Motor neuron (in vitro differentiated cells): Measurements from ENCODE around the gene ZBTB46. TPM values are rescaled to one million over a fixed set of nuclear protein-coding genes. Genes with fewer than 3 reads are reported as not detected.
A peak's percentile ranks its signal among the peaks of the same experiment; 100 is the strongest.

Source experiments
- ATAC-seq, 8 experiments: fragments of 200-7000 bp; cut with Tn5 transposase; replicated peaks in 6 of 8; 2 replicates each; pipeline ENCODE4 v1.8.0; 2021; ENCODE audit warnings: mild to moderate bottlenecking in 8 of 8, moderate library complexity in 8 of 8
- H3K27ac ChIP-seq, 2 donors: fragments of 250-450 bp; sonication (Bioruptor Pico); 2 replicates each; pipeline ENCODE4 v1.9.0; 2021; ENCODE audit warnings: antibody characterized with exemption in 2 of 2, mild to moderate bottlenecking in 2 of 2, moderate library complexity in 1 of 2
- H3K4me1 ChIP-seq, 2 donors: fragments of 250-450 bp; sonication (Bioruptor Pico); replicated peaks in 1 of 2; 2 replicates each; pipeline ENCODE4 v1.6.1; 2021; ENCODE audit warnings: antibody characterized with exemption in 2 of 2, mild to moderate bottlenecking in 2 of 2, moderate library complexity in 1 of 2
- H3K4me3 ChIP-seq, 5 donors: fragments of 250-450 bp; sonication (Bioruptor Pico); 2 replicates each; pipeline ENCODE4 v1.9.0; 2021; ENCODE audit warnings: antibody characterized with exemption in 5 of 5, mild to moderate bottlenecking in 5 of 5, moderate library complexity in 4 of 5
- WGBS, 10 experiments: fragments of 450-650 bp; shearing (Covaris generic); methylation state at CpG; one replicate each; pipeline ENCODE4 v1.0.0; 2022; 5-methylcytosine and 5-hydroxymethylcytosine counted together
- in situ Hi-C, 9 experiments: fragments of 400-800 bp; cut with MboI; loops; one replicate each; pipeline ENCODE4 v1.15.0; 2021; ENCODE audit warnings: low sequenced_read_pairs in 9 of 9, low pct_unique_long_range_greater_than_20kb in 2 of 9; ENCODE audit not compliant: unreplicated experiment in 9 of 9
- total RNA-seq, 8 experiments: library from RNA; unstranded; fragments of 300-600 nt; gene quantifications; 2 replicates each; pipeline versions ENCODE4 v1.2.3 to v1.2.4, GENCODE V29; 2022

Gene ZBTB46
- total RNA-seq, 8 experiments from 2014 or later, result 2.2 to 23.5 (median 16.2) TPM

- Histone ChIP-seq H3K27ac (no peak overlapping the region), H3K4me3 (no peak overlapping the region), H3K4me1 (peaks cover 0 to 8% of the 10 kb centered on the region in 2 donors)
- WGBS, 10 experiments, result 60 to 100% (median 100%) methylated on average over 1 to 12 of the region's 43 CpGs; no CpG with 5 or more reads in 4 of the 10 experiments
- no peak for ATAC-seq
- in situ Hi-C loops, result no loop called here
Observed at GRCh38 chr20:63700199-63701050, 130.6 kb downstream of the ZBTB46 start.

- peak in 3 of 8 experiments; percentile 0 to 17 (median 1) for ATAC-seq
- H3K4me3 ChIP-seq, result no peak overlapping the region
- H3K27ac ChIP-seq, result peak overlapping the region in 1 of 2 donors; percentile 12
- H3K4me1 ChIP-seq, result peaks cover 0 to 8% of the 10 kb centered on the region in 2 donors
- in situ Hi-C loops, result no loop called here
- WGBS, 10 experiments, result 20 to 75% (median 65%) methylated on average over 1 to 10 of the region's 24 CpGs; no CpG with 5 or more reads in 4 of the 10 experiments
Observed at GRCh38 chr20:63699466-63700198, 131.4 kb downstream of the ZBTB46 start.

- H3K4me1 ChIP-seq, result peaks cover 0 to 8% of the 10 kb centered on the region in 2 donors
- no peak overlapping the region for H3K4me3 ChIP-seq
- in situ Hi-C loops, result no loop called here
- peak; percentile 35 to 71 (median 60) for ATAC-seq
- no peak overlapping the region for H3K27ac ChIP-seq
- WGBS, 10 experiments, result 14 to 80% (median 71%) methylated on average over 1 to 4 of the region's 19 CpGs; no CpG with 5 or more reads in 6 of the 10 experiments
Observed at GRCh38 chr20:63698739-63699465, 132.2 kb downstream of the ZBTB46 start.

GRCh38 chr20:63697868-63698545 lies 133.1 kb downstream of the ZBTB46 start:
- Histone ChIP-seq H3K4me1 (peaks cover 0 to 8% of the 10 kb centered on the region in 2 donors), H3K4me3 (no peak overlapping the region), H3K27ac (no peak overlapping the region)
- WGBS, 10 experiments, result 74 to 92% (median 84%) methylated on average over 5 to 13 of the region's 40 CpGs; no CpG with 5 or more reads in 5 of the 10 experiments
- in situ Hi-C loops, result no loop called here
- no peak for ATAC-seq

GRCh38 chr20:63697357-63697867 lies 133.7 kb downstream of the ZBTB46 start:
- Histone ChIP-seq H3K4me3 (no peak overlapping the region), H3K4me1 (peaks cover 0 to 8% of the 10 kb centered on the region in 2 donors), H3K27ac (no peak overlapping the region)
- in situ Hi-C loops, result no loop called here
- 17 to 100% (median 80%) methylated on average over 1 to 3 of the region's 7 CpGs; no CpG with 5 or more reads in 5 of the 10 experiments for WGBS, 10 experiments
- peak in 1 of 8 experiments; percentile 2 for ATAC-seq

GRCh38 chr20:63696628-63697356 lies 134.3 kb downstream of the ZBTB46 start, which contains the start of gene TNFRSF6B:
TNFRSF6B (plus strand) TSS chr20:63696652; CDS start chr20:63696768, 116 bp downstream.
- Histone ChIP-seq H3K4me3 (no peak within 1 kb of the TSS), H3K27ac (no peak within 1 kb of the TSS), H3K4me1 (peaks cover 0 to 8% of the 10 kb centered on the region in 2 donors)
- ATAC-seq, result peak; percentile 0 to 30 (median 8)
- WGBS, 10 experiments, result 24 to 100% (median 40%) methylated on average over 1 to 17 of the region's 52 CpGs; no CpG with 5 or more reads in 5 of the 10 experiments
- in situ Hi-C loops, result no loop called here

GRCh38 chr20:63696306-63696627 lies 134.8 kb downstream of the ZBTB46 start:
- in situ Hi-C loops, result no loop called here
- Histone ChIP-seq H3K4me1 (peaks cover 0 to 8% of the 10 kb centered on the region in 2 donors), H3K27ac (no peak overlapping the region), H3K4me3 (no peak overlapping the region)
- WGBS, 10 experiments, result 60% methylated on average over 1 of the region's 6 CpGs; no CpG with 5 or more reads in 9 of the 10 experiments
- peak; percentile 1 to 47 (median 16) for ATAC-seq

- ATAC-seq, result no peak
- H3K4me1 ChIP-seq, result peaks cover 0 to 8% of the 10 kb centered on the region in 2 donors
- H3K27ac ChIP-seq, result no peak overlapping the region
- in situ Hi-C loops, result no loop called here
- WGBS, 10 experiments, result 0 to 100% (median 62%) methylated on average over 1 to 4 of the region's 25 CpGs; no CpG with 5 or more reads in 6 of the 10 experiments
- H3K4me3 ChIP-seq, result no peak overlapping the region
Observed at GRCh38 chr20:63695424-63696305, 135.4 kb downstream of the ZBTB46 start.

- H3K4me1 ChIP-seq, result peaks cover 0 to 8% of the 10 kb centered on the region in 2 donors
- WGBS, 10 experiments, result 84 to 97% methylated on average over 5 to 7 of the region's 37 CpGs; no CpG with 5 or more reads in 8 of the 10 experiments
- H3K27ac ChIP-seq, result no peak overlapping the region
- ATAC-seq, result no peak
- in situ Hi-C loops, result no loop called here
- no peak overlapping the region for H3K4me3 ChIP-seq
Observed at GRCh38 chr20:63694584-63695423, 136.3 kb downstream of the ZBTB46 start.
